Spleen (tissue), 11 donors: Measurements from ENCODE around the gene CADPS2. TPM values are rescaled to one million over a fixed set of nuclear protein-coding genes. Genes with fewer than 3 reads are reported as not detected.

Source experiments
- DNase-seq: peaks from one replicate; pipeline ENCODE4 v3.0.0-alpha.2; 2020
- H3K27ac ChIP-seq, 8 donors: fragments of 200-600 bp; sonication (generic) in 7 of 8; 1 replicate in 4 of 8; 2 replicates in 4 of 8; pipeline versions ENCODE4 v1.5.0 to v1.8.0; 2016 to 2021; ENCODE audit warnings: inconsistent platforms in 4 of 8, mild to moderate bottlenecking in 4 of 8, moderate library complexity in 1 of 8
- H3K27me3 ChIP-seq, 7 donors: fragments of 200-600 bp; sonication (generic) in 6 of 7; replicated peaks in 1 of 7; 1 replicate in 4 of 7; 2 replicates in 3 of 7; pipeline versions ENCODE4 v1.5.0 to v1.8.0; 2016 to 2021; ENCODE audit warnings: inconsistent platforms in 3 of 7, mild to moderate bottlenecking in 1 of 7
- H3K36me3 ChIP-seq, 6 donors: fragments of 200-600 bp; sonication (generic) in 5 of 6; 1 replicate in 4 of 6; 2 replicates in 2 of 6; pipeline versions ENCODE4 v1.5.0 to v1.8.0; 2016 to 2021; ENCODE audit warnings: inconsistent platforms in 2 of 6
- H3K4me1 ChIP-seq, 6 donors: fragments of 200-600 bp; sonication (generic) in 5 of 6; 1 replicate in 3 of 6; 2 replicates in 3 of 6; pipeline versions ENCODE4 v1.5.0 to v1.8.0; 2016 to 2021; ENCODE audit warnings: inconsistent platforms in 3 of 6
- H3K4me3 ChIP-seq, 8 donors: fragments of 200-600 bp; sonication (generic) in 7 of 8; 1 replicate in 4 of 8; 2 replicates in 4 of 8; pipeline versions ENCODE4 v1.5.0 to v1.8.0; 2016 to 2021; ENCODE audit warnings: inconsistent platforms in 4 of 8, mild to moderate bottlenecking in 4 of 8, moderate library complexity in 2 of 8
- H3K9me3 ChIP-seq, 8 donors: fragments of 200-600 bp; sonication (generic) in 7 of 8; 1 replicate in 4 of 8; 2 replicates in 4 of 8; pipeline versions ENCODE4 v1.5.0 to v1.8.0; 2016 to 2021; ENCODE audit warnings: inconsistent platforms in 4 of 8
- POLR2A ChIP-seq, 3 donors: fragments of 450-650 bp; IDR thresholded peaks; one replicate each; pipeline ENCODE4 v1.5.1; 2017; ENCODE audit warnings: antibody characterized with exemption in 3 of 3, mild to moderate bottlenecking in 1 of 3
- POLR2AphosphoS5 ChIP-seq, 3 donors: sonication (generic); formaldehyde crosslinking; IDR thresholded peaks; one replicate each; pipeline ENCODE4 v1.5.1; 2017; ENCODE audit warnings: antibody characterized with exemption in 3 of 3
- WGBS, 5 donors: extraction: QIAGEN DNeasy Blood & Tissue Kit in 3 of 5; methylation state at CpG; one replicate each; pipeline versions ENCODE4 v1.1.5 to v1.1.7; 2013 to 2018; 5-methylcytosine and 5-hydroxymethylcytosine counted together
- intact Hi-C: fragments of 100-400 bp; cut with DNase I; formaldehyde crosslinking; loops from one replicate; pipeline ENCODE4 v1.15.0; 2023; ENCODE audit warnings: low total_unique reads
- polyA plus RNA-seq, 3 donors: library from polyadenylated mRNA; stranded (reverse); fragments of 200-250 nt; gene quantifications; one replicate each; pipeline ENCODE4 v1.2.1, GENCODE V29; 2013
- total RNA-seq, 7 donors: library from RNA; depleted of rRNA in 3 of 7; stranded (reverse); fragments of >200 nt in 3 of 7; fragmentation: NEBNext Ultra II Directional in 4 of 7; extraction: Animal tissue kit (Norgen Biotek cat#: 25700) in 4 of 7; gene quantifications; one replicate each; pipeline versions ENCODE4 v1.1.0 to v1.2.1, GENCODE V29; 2016 to 2021
- TF ChIP-seq, protein P1 (sequence below), 11 experiments: fragments of 200-600 bp in 7 of 11; fragments of 450-650 bp in 4 of 11; sonication (generic) in 4 of 11; IDR thresholded peaks in 8 of 11; conservative IDR thresholded peaks in 3 of 11; 1 replicate in 7 of 11; 2 replicates in 4 of 11; pipeline versions ENCODE4 v1.4.0 to v1.8.0; 2016 to 2021; ENCODE audit warnings: antibody characterized with exemption in 11 of 11, inconsistent platforms in 4 of 11, mild to moderate bottlenecking in 1 of 11
- donor health status: healthy with polysubstance abuse.
- donor health status: DM: no; HTN: no; CAD: no; lungs with moderate emphysema.
- donor health status: DM: no; HTN: no; CAD: no.
- donor health status: Bipolar disorder and iron deficiency.
- donor health status: healthy.
- donor health status: DM: no; HTN: no; CAD: no.
- donor health status: DM: yes; HTN: yes; CAD: no.

CADPS2 gene
- total and polyA plus RNA-seq, 10 donors: 2.4 to 19.3 (median 11.7) TPM

DNA sequence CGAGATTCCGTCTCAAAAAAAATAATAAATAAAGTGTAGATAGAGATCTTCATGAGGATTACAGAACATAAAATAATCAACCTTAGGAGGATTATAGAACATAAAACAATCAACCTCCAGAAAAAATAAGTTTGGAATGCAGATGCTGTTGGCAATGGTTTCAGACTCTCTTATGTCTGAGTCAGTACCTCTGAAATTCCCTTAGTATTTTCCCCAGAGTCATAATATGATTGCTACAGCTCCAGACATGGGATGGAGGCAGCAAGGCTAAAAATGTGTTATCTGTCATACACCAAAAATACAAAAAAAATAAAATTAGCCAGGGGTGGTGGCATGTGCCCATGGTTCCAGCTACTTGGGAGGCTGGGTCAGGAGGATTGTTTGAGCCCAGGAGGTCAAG is 22.2 kb downstream of the CADPS2 start:
- no peaks in the 10 kb centered on the region for H3K27me3 ChIP-seq
- peaks cover 3 to 20% (median 15%) of the 10 kb centered on the region in 8 donors for H3K9me3 ChIP-seq
- no peak for TF ChIP-seq POLR2AphosphoS5 (IDR thresholded peaks at IDR 0.05)
- TF ChIP-seq POLR2A (IDR thresholded peaks at IDR 0.05): no peak
- TF ChIP-seq, protein P1, sequence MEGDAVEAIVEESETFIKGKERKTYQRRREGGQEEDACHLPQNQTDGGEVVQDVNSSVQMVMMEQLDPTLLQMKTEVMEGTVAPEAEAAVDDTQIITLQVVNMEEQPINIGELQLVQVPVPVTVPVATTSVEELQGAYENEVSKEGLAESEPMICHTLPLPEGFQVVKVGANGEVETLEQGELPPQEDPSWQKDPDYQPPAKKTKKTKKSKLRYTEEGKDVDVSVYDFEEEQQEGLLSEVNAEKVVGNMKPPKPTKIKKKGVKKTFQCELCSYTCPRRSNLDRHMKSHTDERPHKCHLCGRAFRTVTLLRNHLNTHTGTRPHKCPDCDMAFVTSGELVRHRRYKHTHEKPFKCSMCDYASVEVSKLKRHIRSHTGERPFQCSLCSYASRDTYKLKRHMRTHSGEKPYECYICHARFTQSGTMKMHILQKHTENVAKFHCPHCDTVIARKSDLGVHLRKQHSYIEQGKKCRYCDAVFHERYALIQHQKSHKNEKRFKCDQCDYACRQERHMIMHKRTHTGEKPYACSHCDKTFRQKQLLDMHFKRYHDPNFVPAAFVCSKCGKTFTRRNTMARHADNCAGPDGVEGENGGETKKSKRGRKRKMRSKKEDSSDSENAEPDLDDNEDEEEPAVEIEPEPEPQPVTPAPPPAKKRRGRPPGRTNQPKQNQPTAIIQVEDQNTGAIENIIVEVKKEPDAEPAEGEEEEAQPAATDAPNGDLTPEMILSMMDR (IDR thresholded peaks at IDR 0.05 in 8 of 11, conservative IDR thresholded peaks at IDR 0.05 in 3 of 11): no peak
- intact Hi-C loops: no loop called here
- no peak overlapping the region for H3K27ac ChIP-seq
- no peaks in the 10 kb centered on the region for H3K4me1 ChIP-seq
- no peak for DNase-seq
- 81 to 96% (median 90%) methylated on average over 2 of the region's 2 CpGs for WGBS, 5 donors
- H3K36me3 ChIP-seq: no peaks in the 10 kb centered on the region
- H3K4me3 ChIP-seq: no peak overlapping the region

DNA sequence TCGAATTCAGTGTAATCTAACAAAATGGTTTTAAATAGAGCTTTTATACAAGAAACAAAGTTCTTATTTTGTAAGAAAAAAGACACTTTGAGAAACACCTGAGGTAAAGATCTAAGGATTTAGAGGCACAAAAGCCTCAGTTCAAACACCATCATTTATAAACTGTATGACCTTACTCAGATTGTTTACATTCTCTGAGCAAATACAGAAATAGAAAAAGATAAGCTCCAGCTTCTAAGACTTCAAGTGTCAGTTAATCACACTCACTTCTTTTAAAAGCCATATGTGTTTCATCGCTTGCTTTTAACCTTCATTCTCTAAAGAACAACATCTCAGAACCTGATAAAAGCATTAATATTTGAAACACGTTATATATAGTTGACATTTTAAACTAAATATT is 27.9 kb downstream of the CADPS2 start:
- no peak overlapping the region for H3K4me3 ChIP-seq
- TF ChIP-seq POLR2A (IDR thresholded peaks at IDR 0.05): no peak
- TF ChIP-seq, protein P1 (IDR thresholded peaks at IDR 0.05 in 8 of 11, conservative IDR thresholded peaks at IDR 0.05 in 3 of 11): no peak
- TF ChIP-seq POLR2AphosphoS5 (IDR thresholded peaks at IDR 0.05): no peak
- H3K9me3 ChIP-seq: no peaks in the 10 kb centered on the region
- WGBS, 5 donors: 86 to 93% (median 89%) methylated on average over 3 of the region's 3 CpGs
- no peaks in the 10 kb centered on the region for H3K27me3 ChIP-seq
- H3K27ac ChIP-seq: no peak overlapping the region
- no peaks in the 10 kb centered on the region for H3K4me1 ChIP-seq
- no peaks in the 10 kb centered on the region for H3K36me3 ChIP-seq
- intact Hi-C loops: no loop called here
- no peak for DNase-seq

DNA sequence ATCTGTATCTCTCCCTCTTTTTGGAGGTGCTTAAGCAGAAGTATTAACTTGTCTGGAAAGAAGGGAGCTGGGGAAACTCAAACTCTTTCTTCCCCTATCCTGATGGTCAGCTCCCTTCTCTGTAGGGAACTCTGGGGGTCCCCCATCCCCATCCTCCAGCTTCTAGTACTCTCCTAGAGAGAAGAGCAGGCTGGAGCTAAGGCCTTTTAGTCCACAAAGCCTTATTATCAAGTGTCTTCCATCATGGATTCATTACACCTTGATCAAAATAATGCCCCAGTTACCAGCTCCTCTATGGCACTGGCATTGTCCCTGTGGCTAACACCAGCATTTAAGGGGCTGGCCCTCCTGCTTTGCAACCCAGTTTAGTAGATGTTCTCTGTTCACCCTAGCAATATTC is 35.7 kb downstream of the CADPS2 start:
- no peak overlapping the region for H3K27ac ChIP-seq
- intact Hi-C loops: no loop called here
- no peaks in the 10 kb centered on the region for H3K36me3 ChIP-seq
- TF ChIP-seq, protein P1 (IDR thresholded peaks at IDR 0.05 in 8 of 11, conservative IDR thresholded peaks at IDR 0.05 in 3 of 11): no peak
- no peak for TF ChIP-seq POLR2A (IDR thresholded peaks at IDR 0.05)
- no peak for DNase-seq
- no peaks in the 10 kb centered on the region for H3K9me3 ChIP-seq
- peaks cover 0 to 9% (median 0%) of the 10 kb centered on the region in 6 donors for H3K4me1 ChIP-seq
- H3K4me3 ChIP-seq: no peak overlapping the region
- no peaks in the 10 kb centered on the region for H3K27me3 ChIP-seq

DNA sequence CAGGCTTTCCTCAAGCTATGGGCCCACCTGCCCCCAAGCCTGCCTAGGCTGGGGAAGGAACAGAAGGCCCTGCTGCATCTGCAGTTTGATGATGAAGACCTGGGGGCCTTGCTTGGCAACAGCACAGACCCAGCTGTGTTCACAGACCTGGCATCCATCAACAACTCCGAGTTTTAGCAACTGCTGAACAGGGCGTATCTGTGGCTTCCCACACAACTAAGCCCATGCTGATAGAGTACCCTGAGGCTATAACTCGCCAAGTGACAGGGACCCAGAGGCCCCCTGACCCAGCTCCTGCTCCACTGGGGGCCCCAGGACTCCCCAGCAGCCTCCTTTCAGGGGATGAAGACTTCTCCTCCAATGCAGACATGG is 36.3 kb downstream of the CADPS2 start:
- Histone ChIP-seq H3K36me3 (no peaks in the 10 kb centered on the region), H3K27me3 (no peaks in the 10 kb centered on the region), H3K9me3 (no peaks in the 10 kb centered on the region), H3K4me3 (no peak overlapping the region), H3K4me1 (peaks cover 0 to 9% (median 0%) of the 10 kb centered on the region in 6 donors), H3K27ac (no peak overlapping the region)
- no peak for DNase-seq
- TF ChIP-seq, protein P1 (IDR thresholded peaks at IDR 0.05 in 8 of 11, conservative IDR thresholded peaks at IDR 0.05 in 3 of 11): no peak
- TF ChIP-seq POLR2AphosphoS5 (IDR thresholded peaks at IDR 0.05) (no peak), POLR2A (IDR thresholded peaks at IDR 0.05) (no peak)
- intact Hi-C loops: no loop called here
- 75 to 86% (median 80%) methylated on average over 1 to 3 of the region's 3 CpGs; no CpG with 5 or more reads in 1 of the 5 donors for WGBS, 5 donors
